GM12892 (cell line): ENCODE data around the gene BCAS4.

ENCODE experiments used
- DNase-seq: peaks from one replicate; pipeline ENCODE4 v3.0.0; 2011; ENCODE audit not compliant: insufficient read length
- FAIRE-seq: peaks from 2 replicates; lab custom pipeline; 2011; peaks lifted over from hg19 to GRCh38; lab: Jason Lieb, UNC
- POLR2A ChIP-seq: IDR thresholded peaks from 2 replicates; pipeline ENCODE4 v1.6.1; 2011; ENCODE audit warnings: low read depth, low read length, control low read depth
- POLR2AphosphoS5 ChIP-seq: IDR thresholded peaks from 2 replicates; pipeline ENCODE4 v1.6.1; 2011; ENCODE audit warnings: low read depth, low read length, control low read depth
- TAF1 ChIP-seq: IDR thresholded peaks from 2 replicates; pipeline ENCODE4 v1.6.1; 2011; ENCODE audit warnings: low read depth, mild to moderate bottlenecking, control low read depth, low read length, borderline replicate concordance

BCAS4 gene

DNA sequence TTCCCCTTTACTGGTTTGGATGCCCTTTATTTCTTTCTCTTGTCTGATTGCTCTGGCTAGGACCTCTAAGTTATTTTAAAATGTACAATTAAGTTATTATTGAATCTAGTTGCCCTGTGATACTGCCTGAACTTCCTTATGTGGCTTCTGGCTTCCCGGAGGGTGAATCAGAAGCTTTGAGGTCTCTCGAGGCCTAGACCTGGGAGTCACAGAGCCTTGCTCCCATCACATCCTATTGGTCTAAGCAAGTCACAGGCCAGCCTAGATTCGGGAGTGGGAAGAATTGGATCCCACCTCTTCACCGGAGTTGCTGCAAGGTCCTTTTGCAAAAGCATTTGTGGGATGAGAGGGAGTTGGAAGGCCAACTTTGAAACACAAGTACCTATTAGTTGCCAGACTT is 15.2 kb downstream of the BCAS4 start:
- TF ChIP-seq POLR2AphosphoS5: no peak
- TF ChIP-seq TAF1: no peak
- TF ChIP-seq POLR2A: no peak
- DNase-seq (no peak), FAIRE-seq (no peak)

DNA sequence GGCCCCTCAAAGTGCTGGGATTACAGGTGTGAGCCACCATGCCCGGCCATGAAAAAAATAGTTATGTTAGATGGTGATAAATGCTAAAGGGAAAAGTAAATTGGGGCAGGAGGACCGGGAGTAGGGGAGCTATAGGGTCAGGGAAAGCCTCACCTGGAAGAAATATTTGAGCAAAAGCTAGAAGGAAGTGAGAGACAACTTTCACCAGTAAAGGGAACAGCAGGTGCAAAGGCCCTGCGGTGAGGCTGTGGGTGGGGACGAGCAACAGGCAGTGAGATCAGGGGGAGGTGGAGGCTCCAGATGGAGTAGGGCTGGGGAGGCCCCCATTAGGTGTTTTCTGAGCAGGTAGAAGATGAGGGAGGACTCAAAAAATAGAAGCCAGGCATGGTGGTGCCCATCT is 16.0 kb downstream of the BCAS4 start:
- peak; percentile 51 for FAIRE-seq
- no peak for TF ChIP-seq POLR2A
- no peak for TF ChIP-seq POLR2AphosphoS5
- no peak for TF ChIP-seq TAF1
- DNase-seq: no peak

DNA sequence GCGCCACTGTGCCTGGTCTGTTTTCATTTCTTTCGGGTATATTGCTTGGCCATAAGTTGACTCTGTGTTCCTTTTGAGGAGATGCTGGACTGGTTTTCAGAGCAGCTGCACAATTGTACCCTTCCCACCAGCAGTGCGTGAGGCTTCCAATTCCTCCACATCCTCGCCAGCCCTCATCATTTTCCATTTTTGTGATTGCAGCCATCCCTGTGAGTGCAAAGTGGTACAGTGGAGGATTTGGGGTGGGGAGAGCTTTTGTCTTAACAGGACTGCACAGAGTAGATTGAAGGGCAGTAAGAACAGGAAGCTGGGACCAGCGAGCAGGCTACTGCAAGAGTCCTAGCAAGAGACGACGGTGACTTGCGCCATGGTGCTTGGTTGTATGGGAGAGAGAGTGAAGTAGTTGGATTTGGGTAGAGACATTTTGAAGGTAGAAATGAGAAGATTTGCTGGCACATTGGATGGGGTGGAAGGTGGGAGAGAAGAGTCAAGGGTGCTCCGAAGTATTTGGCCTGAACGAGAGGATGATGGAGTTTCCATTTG is 18.3 kb downstream of the BCAS4 start:
- TF ChIP-seq POLR2A: no peak
- no peak for TF ChIP-seq TAF1
- no peak for TF ChIP-seq POLR2AphosphoS5
- FAIRE-seq (peak; percentile 63), DNase-seq (no peak)

DNA sequence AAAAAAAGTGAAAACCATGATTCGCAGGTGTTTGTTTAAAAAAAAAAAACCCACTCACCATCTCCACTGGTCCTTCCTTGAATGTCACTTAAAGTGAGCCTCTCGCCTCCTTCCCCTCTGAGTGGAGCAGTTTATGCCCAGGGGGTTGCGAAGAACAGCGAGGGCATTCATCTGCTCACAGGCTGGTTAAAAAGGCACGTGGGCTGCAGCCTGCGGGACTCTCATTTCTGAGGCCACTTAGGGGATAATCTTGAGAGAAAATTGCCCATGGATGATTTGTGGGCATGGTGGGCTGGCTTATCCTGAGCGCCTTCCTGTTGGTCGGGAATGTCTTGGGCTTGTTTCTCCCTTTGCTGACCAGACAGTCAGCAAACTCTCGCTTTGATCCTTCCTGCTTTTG is 18.9 kb downstream of the BCAS4 start:
- FAIRE-seq: peak; percentile 27
- no peak for TF ChIP-seq TAF1
- no peak for TF ChIP-seq POLR2A
- TF ChIP-seq POLR2AphosphoS5: no peak
- DNase-seq: no peak

DNA sequence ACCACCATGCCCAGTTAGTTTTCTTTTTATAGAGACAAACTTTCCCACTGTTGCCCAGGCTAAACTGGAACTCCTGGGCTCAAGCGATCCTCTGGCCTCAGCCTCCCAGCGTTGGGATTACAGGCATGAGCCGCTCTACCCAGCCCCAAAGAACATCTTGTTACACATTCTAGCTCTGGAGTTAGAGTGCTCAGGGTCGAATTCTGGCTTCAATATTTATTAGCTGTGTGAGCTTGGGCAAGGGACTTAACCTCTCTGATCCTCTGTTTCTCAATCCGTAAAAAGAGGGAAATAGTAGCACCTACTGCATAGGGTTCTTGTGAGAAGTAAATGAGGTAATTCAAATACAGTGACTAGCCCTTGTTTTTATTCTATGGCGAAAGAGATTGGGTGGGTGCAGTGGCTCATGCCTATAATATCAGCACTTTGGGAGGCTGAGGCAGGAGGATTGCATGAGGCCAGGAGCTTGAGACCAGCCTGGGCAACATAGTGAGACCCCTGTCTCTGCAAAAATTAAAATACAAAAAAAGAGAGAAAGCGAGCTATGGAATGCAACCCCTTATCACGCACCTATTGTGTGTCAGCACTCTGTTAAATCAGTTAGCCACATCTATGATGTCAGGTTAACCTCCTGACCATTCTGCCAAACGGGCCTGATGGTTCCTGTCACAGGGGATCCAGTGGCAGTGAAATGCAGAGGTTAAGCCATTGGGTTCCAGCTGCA is 19.7 kb downstream of the BCAS4 start:
- DNase-seq (no peak), FAIRE-seq (peak; percentile 48)
- TF ChIP-seq TAF1 (no peak), POLR2A (no peak), POLR2AphosphoS5 (no peak)

DNA sequence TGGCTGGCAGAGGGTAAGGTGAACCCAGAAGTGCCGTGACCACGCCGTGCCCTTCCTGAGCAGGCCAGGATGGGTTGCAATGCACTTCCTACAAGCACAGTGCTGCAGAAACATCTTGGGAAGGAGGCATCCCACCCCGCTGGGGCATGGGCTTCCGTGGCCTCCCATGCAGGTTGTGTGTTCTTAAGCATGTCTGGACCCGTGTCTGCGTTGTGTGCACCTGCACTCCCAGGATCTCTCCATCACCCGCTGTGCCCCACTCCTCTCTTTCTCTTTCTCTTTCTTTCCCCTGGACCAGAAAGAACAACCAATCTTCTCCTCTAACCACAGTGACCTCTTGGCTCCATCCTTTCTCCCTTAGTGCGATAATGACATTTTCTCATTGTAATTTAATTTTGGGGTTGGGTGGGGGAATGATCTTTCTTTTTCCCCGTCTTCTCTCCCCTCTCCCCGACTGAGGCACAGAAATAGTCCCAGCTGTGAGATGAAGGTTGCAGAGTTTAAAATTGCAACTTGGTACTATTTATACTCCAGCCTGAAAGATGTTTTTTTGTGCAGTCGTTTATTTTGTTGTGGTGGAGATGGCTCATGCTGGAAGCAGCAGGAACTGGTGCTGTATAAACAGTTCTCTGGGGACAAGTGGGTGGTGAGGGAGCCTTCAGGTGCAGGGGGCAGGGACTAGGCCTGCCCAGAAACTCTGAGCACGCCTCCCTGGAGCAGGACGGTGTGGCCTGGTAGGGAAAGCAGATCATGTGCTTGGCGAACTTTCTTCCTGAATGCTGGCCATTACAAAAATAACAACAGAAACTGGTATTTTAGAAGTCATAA is 20.5 kb downstream of the BCAS4 start:
- FAIRE-seq (peak; percentile 85), DNase-seq (no peak)
- TF ChIP-seq POLR2A: no peak
- no peak for TF ChIP-seq TAF1
- no peak for TF ChIP-seq POLR2AphosphoS5

DNA sequence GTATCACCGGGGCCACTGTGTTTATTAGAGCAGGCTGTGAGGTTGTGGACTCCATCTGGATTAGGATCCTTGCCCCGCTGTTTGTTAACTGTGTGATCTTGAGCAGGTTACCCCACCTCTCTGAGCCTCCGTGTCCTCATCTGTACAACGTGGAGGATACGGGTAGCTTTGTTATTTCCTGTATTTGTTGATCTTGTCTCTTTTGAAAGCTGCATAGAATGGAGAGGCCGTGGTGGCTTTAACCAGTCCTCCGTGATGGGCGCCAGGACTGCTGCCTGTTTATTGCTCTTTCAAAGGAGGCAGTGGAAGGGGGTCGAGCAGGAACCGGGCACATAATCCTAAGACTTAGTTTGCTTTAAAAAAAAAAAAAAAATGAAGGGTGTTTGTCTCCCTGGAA is 22.9 kb downstream of the BCAS4 start:
- TF ChIP-seq TAF1: no peak
- no peak for TF ChIP-seq POLR2AphosphoS5
- no peak for TF ChIP-seq POLR2A
- peak; percentile 42 for FAIRE-seq
- DNase-seq: no peak

DNA sequence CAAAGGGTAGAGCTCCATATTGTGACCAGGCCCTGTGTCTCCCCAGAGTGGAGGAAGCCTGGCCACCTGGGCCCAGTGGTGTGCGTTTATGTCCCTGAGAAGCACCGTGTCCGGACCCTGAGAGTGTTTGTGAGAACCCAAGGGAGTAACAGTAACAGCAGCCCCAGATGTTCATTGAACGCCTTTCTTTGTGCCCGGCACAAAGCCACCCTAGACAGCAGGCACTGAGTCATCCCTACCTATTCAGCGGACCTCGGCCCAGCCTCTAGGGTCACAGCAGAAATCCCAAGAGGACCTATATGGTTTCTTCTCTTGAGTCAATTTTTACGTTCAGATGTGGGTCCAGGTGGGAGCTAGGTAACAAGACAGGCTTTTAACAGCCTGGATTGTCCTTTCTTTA is 24.5 kb downstream of the BCAS4 start:
- DNase-seq: no peak
- peak; percentile 66 for FAIRE-seq
- TF ChIP-seq POLR2A: peak; percentile 29; the same call in 1 of the 2 replicates
- TF ChIP-seq TAF1: no peak

DNA sequence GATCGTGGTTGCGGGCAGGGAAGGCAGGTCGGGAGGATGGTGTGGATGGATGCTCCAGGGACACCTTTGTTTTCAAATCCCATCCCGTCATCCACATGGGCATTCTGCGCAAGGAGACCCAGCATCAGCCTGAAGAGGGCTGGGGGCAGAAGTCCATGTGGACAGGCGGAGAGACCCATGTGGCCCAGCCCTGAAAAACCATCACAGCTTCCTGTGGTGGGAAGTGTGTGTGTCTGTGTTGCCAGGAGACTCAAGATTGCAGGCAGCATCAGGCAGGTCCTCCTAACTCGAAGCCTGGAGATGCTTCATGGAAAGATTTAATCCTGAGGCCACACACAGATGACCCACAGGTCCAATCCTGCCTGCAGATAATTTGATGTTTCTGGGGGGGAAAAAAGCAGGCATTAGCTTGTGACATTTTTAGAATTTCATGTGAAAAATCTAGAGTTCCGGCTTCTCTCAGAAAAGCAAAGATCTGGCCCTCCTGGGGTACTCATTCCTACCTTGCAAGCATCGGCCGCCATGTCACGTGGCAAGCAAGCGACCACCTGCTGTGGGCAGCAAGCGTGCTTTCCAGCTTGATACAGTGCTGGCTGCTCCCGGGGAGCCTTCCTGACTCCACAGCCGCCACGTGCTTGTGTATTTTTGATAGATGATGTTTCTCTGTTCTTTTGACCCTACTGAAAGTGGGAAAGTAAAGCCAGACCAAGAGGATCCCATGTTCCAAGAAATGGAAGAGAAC is 25.8 kb downstream of the BCAS4 start:
- no peak for FAIRE-seq
- DNase-seq: no peak
- TF ChIP-seq POLR2AphosphoS5 (no peak), TAF1 (no peak), POLR2A (no peak)

DNA sequence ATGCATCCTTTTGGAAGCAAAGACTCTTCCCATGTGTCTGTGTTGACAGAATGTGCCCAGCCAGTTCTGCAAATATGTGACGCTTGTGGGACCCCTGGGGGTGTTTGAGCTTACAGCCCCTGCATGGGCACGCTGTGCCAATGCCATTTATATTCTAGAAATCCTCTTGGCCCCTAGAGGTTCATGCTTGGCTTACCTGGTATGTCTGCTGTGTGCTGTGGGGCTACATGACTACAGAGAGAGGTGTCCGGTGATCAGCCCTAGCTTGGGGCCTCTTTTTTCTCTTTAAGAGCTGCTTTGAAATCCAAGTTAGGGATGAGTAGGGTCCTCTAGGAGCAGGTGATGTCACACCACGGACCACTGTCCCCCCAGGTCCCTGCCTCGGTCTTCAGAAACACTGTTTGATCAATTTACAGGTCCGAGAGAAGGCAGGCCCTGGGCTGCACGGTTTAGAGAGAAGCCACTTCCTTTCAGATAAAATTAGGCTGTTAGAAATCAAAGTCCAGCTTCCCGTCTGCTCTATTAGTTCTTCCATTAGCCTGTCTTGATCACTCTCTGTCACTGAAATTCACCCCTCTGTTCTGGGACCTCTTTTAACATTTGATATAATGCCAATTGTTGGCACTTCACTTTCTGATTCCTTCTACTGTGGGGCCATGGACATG is 26.5 kb downstream of the BCAS4 start:
- DNase-seq: no peak
- TF ChIP-seq POLR2A (no peak), TAF1 (no peak), POLR2AphosphoS5 (no peak)
- no peak for FAIRE-seq
